ENCODE data around the gene SLC4A8. TPM values are rescaled to one million over a fixed set of nuclear protein-coding genes. Genes with fewer than 3 reads are reported as not detected.

Gene SLC4A8
- total RNA-seq, 2 donors from 2014 or later = 0.28 to 1.1 TPM

DNA sequence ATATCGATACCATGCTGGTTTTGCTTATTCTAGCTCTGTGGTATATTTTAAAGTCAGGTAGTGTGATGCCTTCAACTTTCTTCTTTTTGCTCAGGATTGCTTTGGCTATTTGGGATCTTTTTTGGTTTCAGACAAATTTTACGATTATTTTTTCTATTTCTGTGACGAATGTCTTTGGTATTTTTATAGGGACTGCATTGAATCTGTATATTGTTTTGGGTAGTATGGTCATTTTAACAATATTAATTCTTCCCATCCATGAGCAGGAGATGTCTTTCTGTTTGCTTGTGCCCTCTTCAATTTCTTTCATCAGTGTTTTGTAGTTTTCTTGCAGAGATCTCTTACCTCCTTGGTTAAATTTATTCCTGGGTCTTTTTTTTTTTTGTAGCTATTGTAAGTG, 10.8 kb upstream of the SLC4A8 start:
- no peaks in the 10 kb centered on the region for H3K27me3 ChIP-seq
- H3K27ac ChIP-seq = no peak overlapping the region
- TF ChIP-seq CTCF (IDR thresholded peaks at IDR 0.05) = no peak
- H3K4me1 ChIP-seq = no peaks in the 10 kb centered on the region
- H3K9me3 ChIP-seq = no peaks in the 10 kb centered on the region
- H3K4me3 ChIP-seq = no peak overlapping the region
- DNase-seq (ENCODE audit: low spot score) = no peak
- H3K36me3 ChIP-seq = no peaks in the 10 kb centered on the region

DNA sequence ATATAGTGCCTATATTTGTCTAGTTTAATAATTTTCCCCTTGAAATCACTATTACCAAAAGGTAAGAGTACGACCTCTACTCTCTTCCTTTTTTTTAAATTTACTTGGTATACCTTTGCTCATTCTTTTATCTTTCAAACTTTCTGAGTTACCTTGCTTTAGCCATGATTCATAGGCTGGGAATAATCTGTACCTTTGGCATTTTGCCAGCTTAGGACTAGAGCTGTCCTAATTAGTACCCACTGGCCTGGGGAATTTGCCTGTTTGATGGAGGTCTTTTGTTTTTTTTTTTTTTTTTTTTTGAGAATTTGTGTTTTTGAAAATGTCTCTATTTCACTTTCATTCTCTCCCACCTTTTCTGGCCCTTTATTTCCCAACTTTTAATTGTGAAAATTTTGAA, 8.7 kb upstream of the SLC4A8 start:
- Histone ChIP-seq H3K9me3 (no peaks in the 10 kb centered on the region), H3K27ac (no peak overlapping the region), H3K4me1 (no peaks in the 10 kb centered on the region), H3K27me3 (no peaks in the 10 kb centered on the region), H3K36me3 (no peaks in the 10 kb centered on the region), H3K4me3 (no peak overlapping the region)
- TF ChIP-seq CTCF (IDR thresholded peaks at IDR 0.05) = no peak
- no peak for DNase-seq (ENCODE audit: low spot score)

GRCh38 chr12:51417826-51418225, 6.8 kb upstream of the SLC4A8 start:
- H3K27me3 ChIP-seq = no peaks in the 10 kb centered on the region

GRCh38 chr12:51419425-51420193, 5.0 kb upstream of the SLC4A8 start:
- H3K9me3 ChIP-seq = no peaks in the 10 kb centered on the region
- no peak for DNase-seq (ENCODE audit: low spot score)
- no peak overlapping the region for H3K4me3 ChIP-seq
- H3K27ac ChIP-seq = no peak overlapping the region
- H3K4me1 ChIP-seq = peaks cover 0 to 5% of the 10 kb centered on the region in 2 donors
- H3K27me3 ChIP-seq = no peaks in the 10 kb centered on the region
- no peaks in the 10 kb centered on the region for H3K36me3 ChIP-seq
- TF ChIP-seq CTCF (IDR thresholded peaks at IDR 0.05) = no peak

More at GRCh38 chr12:51417826-51418225, 6.8 kb upstream of the SLC4A8 start:
- Histone ChIP-seq H3K36me3 (no peaks in the 10 kb centered on the region), H3K4me3 (no peak overlapping the region), H3K4me1 (no peaks in the 10 kb centered on the region), H3K9me3 (no peaks in the 10 kb centered on the region), H3K27ac (no peak overlapping the region)
- TF ChIP-seq CTCF (IDR thresholded peaks at IDR 0.05) = no peak
- no peak for DNase-seq (ENCODE audit: low spot score)

GRCh38 chr12:51421266-51421884, 3.3 kb upstream of the SLC4A8 start:
- TF ChIP-seq CTCF (IDR thresholded peaks at IDR 0.05) = peak in 1 of 2 donors; percentile 64
- Histone ChIP-seq H3K36me3 (no peaks in the 10 kb centered on the region), H3K27ac (no peak overlapping the region), H3K4me1 (peaks cover 0 to 11% of the 10 kb centered on the region in 2 donors), H3K4me3 (no peak overlapping the region), H3K9me3 (no peaks in the 10 kb centered on the region), H3K27me3 (no peaks in the 10 kb centered on the region)
- no peak for DNase-seq (ENCODE audit: low spot score)

Measured in right atrium auricular region (tissue), 2 donors.